Measurements from ENCODE around the gene SLC43A2.

The SLC43A2 gene

GRCh38 chr17:1643293-1643998 is 14.8 kb upstream of the SLC43A2 start:
- no peak for DNase-seq

- DNase-seq, result no peak
These were observed 12.4 kb upstream of the SLC43A2 start for GRCh38 chr17:1641065-1641403.

- no peak for DNase-seq
These were observed 11.9 kb upstream of the SLC43A2 start for GRCh38 chr17:1640329-1641064.

GRCh38 chr17:1639549-1640180 is 11.0 kb upstream of the SLC43A2 start:
- DNase-seq, result no peak

- DNase-seq, result no peak
These were observed 10.1 kb upstream of the SLC43A2 start for GRCh38 chr17:1638624-1639300.

GRCh38 chr17:1638171-1638590 is 9.5 kb upstream of the SLC43A2 start:
- no peak for DNase-seq

GRCh38 chr17:1636732-1637285 is 8.2 kb upstream of the SLC43A2 start:
- DNase-seq, result no peak

GRCh38 chr17:1635675-1636465 is 7.2 kb upstream of the SLC43A2 start:
- no peak for DNase-seq

- no peak for DNase-seq
These were observed 6.4 kb upstream of the SLC43A2 start for GRCh38 chr17:1634841-1635650.

- DNase-seq, result no peak
These were observed 2.0 kb upstream of the SLC43A2 start for GRCh38 chr17:1630662-1631061.

GRCh38 chr17:1629504-1630310 is 1.1 kb upstream of the SLC43A2 start:
- DNase-seq, result no peak

- DNase-seq, result peak; percentile 50
These were observed 346 bp upstream of the SLC43A2 start for GRCh38 chr17:1628856-1629503.

GRCh38 chr17:1627182-1627981 is 1.3 kb downstream of the SLC43A2 start:
- DNase-seq, result peak; percentile 62

GRCh38 chr17:1626333-1626732 is 2.3 kb downstream of the SLC43A2 start:
- DNase-seq, result no peak

GRCh38 chr17:1625581-1625980 is 3.1 kb downstream of the SLC43A2 start:
- DNase-seq, result no peak

- no peak for DNase-seq
These were observed 3.6 kb downstream of the SLC43A2 start for GRCh38 chr17:1625053-1625452.

GRCh38 chr17:1624650-1625049 is 4.0 kb downstream of the SLC43A2 start:
- no peak for DNase-seq

- no peak for DNase-seq
These were observed 5.5 kb downstream of the SLC43A2 start for GRCh38 chr17:1623057-1623630.

Measured in GF-D8 (cell line).